ENCODE data around the gene ETV6. TPM values are rescaled to one million over a fixed set of nuclear protein-coding genes. Genes with fewer than 3 reads are reported as not detected.
A peak's percentile ranks its signal among the peaks of the same experiment; 100 is the strongest.

Gene ETV6
- total RNA-seq, 3 donors from 2014 or later = 17.8 to 58.7 (median 45.2) TPM

DNA sequence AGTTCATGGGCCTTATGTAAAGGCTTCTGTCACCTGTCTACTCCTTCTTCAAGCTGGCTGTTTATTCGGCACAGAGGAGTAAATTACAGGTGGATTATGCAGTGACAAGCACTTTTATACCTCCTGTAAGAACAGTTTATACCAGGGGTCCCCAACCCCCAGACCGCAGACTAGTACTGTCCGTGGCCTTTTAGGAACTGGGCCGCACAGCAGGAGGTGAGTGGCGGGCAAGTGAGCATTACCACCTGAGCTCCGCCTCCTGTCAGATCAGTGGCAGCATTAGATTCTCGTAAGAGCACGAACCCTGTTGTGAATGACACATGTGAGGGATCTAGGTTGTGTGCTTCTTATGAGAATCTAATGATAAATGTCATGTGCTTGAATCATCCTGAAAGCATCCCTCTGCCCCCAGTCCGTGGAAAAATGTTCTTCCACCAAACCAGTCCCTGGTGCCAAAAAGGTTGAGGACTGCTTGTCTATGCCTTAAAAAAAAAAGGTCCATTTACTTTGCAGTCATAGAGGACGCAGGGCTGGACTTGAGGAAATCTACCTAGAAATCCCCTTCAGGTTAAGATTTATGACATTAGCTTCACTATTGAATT is 78.8 kb downstream of the ETV6 start:
- peaks cover 0 to 35% of the 10 kb centered on the region in 2 donors for H3K4me1 ChIP-seq
- peak overlapping the region; percentile 88 to 89 for H3K27ac ChIP-seq

DNA sequence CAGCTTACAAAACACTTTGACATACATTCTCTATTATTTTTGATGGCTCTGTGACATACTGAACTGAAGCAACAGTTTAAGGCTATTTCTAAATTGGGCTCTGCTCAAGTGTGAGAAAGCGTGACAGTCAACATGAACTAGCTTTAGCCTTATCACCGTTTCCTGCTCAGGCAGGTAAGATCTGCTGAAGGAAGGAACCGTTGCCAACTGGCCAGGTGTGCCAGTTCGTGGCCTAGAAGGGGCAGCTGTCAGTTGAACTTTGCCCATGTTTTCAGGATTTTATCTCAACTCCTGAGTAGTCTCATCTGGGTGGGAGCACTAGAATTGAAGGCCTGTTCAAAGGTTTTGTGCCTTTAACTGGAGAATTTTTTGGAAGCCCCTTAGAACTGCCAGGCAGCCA is 79.5 kb downstream of the ETV6 start:
- TF ChIP-seq, protein P1, sequence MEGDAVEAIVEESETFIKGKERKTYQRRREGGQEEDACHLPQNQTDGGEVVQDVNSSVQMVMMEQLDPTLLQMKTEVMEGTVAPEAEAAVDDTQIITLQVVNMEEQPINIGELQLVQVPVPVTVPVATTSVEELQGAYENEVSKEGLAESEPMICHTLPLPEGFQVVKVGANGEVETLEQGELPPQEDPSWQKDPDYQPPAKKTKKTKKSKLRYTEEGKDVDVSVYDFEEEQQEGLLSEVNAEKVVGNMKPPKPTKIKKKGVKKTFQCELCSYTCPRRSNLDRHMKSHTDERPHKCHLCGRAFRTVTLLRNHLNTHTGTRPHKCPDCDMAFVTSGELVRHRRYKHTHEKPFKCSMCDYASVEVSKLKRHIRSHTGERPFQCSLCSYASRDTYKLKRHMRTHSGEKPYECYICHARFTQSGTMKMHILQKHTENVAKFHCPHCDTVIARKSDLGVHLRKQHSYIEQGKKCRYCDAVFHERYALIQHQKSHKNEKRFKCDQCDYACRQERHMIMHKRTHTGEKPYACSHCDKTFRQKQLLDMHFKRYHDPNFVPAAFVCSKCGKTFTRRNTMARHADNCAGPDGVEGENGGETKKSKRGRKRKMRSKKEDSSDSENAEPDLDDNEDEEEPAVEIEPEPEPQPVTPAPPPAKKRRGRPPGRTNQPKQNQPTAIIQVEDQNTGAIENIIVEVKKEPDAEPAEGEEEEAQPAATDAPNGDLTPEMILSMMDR (IDR thresholded peaks at IDR 0.05) = no peak
- TF ChIP-seq POLR2A (IDR thresholded peaks at IDR 0.05) (no peak), POLR2AphosphoS5 (IDR thresholded peaks at IDR 0.05) (no peak)
- DNase-seq (ENCODE audit: low spot score in 2 of 2) = no peak
- H3K27me3 ChIP-seq = no peaks in the 10 kb centered on the region
- intact Hi-C loops (cut with DNase I; ENCODE audit: low total_unique reads) = loop anchor here (10.0 kb wide), 1 partner anchor 74 kb away; no protein-coding TSS in a partner anchor
- peaks cover 0 to 32% of the 10 kb centered on the region in 2 donors for H3K4me1 ChIP-seq
- no peaks in the 10 kb centered on the region for H3K36me3 ChIP-seq
- H3K9me3 ChIP-seq = no peaks in the 10 kb centered on the region
- peak overlapping the region; percentile 88 to 89 for H3K27ac ChIP-seq
- no peak overlapping the region for H3K4me3 ChIP-seq

More for the DNA sequence above, 78.8 kb downstream of the ETV6 start:
- H3K36me3 ChIP-seq = no peaks in the 10 kb centered on the region
- no peaks in the 10 kb centered on the region for H3K27me3 ChIP-seq
- H3K9me3 ChIP-seq = no peaks in the 10 kb centered on the region
- no peak overlapping the region for H3K4me3 ChIP-seq
- TF ChIP-seq, protein P1 (IDR thresholded peaks at IDR 0.05) = no peak
- TF ChIP-seq POLR2A (IDR thresholded peaks at IDR 0.05) (no peak), POLR2AphosphoS5 (IDR thresholded peaks at IDR 0.05) (no peak)
- DNase-seq (ENCODE audit: low spot score in 2 of 2) = no peak
- intact Hi-C loops (cut with DNase I; ENCODE audit: low total_unique reads) = loop anchor here (10.0 kb wide), 1 partner anchor 73 kb away; no protein-coding TSS in a partner anchor

DNA sequence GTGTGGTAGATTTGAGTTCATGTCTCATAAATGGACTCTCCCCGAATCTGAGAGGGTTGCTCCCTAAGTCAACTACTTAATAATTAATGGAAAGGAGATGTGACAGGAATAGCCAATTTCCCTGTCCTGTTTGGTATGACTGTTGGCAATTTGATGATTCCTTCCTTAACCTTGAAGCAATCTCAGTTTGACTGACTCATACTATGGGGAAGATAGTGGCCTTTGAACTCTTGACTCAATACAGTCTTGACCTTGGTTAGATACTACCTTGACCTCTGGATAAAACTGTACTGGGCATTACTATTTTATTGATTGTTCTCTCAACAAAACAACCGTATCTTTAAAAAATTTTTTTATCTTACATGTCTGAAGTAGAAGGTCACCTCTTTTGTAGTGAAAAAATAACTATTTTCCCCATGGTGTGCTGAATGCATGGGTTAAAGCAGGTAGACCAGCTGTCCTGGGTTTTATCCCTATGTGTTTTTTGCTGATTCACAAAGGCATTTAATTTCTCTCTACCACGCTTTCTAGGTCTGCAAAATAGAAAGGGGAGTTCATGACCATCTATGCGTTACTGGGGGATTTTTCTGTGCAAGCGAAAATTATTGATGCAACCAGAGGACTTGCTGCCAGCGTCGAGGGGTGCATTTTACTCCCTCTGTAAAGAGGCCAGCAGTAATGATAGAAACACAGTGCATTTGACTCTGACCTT is 80.1 kb downstream of the ETV6 start:
- Histone ChIP-seq H3K4me1 (peaks cover 0 to 26% of the 10 kb centered on the region in 2 donors), H3K27ac (peak overlapping the region; percentile 88 to 89), H3K36me3 (no peaks in the 10 kb centered on the region), H3K27me3 (no peaks in the 10 kb centered on the region), H3K4me3 (no peak overlapping the region), H3K9me3 (no peaks in the 10 kb centered on the region)
- no peak for TF ChIP-seq POLR2A (IDR thresholded peaks at IDR 0.05)
- no peak for TF ChIP-seq POLR2AphosphoS5 (IDR thresholded peaks at IDR 0.05)
- TF ChIP-seq, protein P1 (IDR thresholded peaks at IDR 0.05) = no peak
- intact Hi-C loops (cut with DNase I; ENCODE audit: low total_unique reads) = loop anchor here (10.0 kb wide), 1 partner anchor 75 kb away; no protein-coding TSS in a partner anchor
- DNase-seq (ENCODE audit: low spot score in 2 of 2) = no peak

DNA sequence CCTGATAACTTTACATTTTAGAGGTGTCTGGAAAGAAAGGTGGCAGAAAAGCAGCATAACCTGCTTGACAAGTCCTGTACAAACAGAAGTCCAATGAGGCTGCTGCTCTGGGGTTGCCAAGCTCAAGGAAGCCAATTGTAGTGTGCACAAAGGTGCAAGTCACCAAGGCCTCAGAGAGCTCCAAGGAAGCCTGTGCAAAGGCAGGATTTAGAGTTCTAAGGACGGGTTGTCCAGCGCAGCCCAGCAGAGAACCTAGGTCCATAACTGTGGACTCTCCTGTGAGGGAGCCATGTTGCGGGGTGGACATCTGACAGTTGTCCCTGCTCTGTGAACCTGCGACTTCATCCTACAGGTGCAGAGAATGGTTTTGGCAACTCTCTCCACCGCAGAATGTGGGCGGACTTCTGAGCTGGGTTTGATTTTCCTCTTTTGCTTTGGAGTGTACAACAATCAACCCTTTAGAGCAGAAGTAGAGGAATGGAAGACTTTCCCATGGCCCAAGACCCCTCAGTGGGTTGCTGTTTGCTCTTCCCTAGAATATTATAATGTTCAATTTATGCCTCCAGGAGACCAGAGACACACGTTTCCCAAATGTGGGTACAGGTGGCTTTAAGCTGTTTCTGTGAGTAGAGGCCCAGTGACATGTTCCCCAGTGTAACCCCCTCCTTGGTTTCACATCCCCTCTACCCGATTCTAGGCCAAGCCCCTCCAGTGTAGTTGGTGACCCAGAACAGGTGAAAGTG is 81.0 kb downstream of the ETV6 start:
- no peak for TF ChIP-seq POLR2A (IDR thresholded peaks at IDR 0.05)
- TF ChIP-seq, protein P1 (IDR thresholded peaks at IDR 0.05) = no peak
- peak in 2 of 3 donors; percentile 32 to 45 for TF ChIP-seq POLR2AphosphoS5 (IDR thresholded peaks at IDR 0.05)
- H3K36me3 ChIP-seq = no peaks in the 10 kb centered on the region
- H3K4me1 ChIP-seq = peaks cover 0 to 23% of the 10 kb centered on the region in 2 donors
- intact Hi-C loops (cut with DNase I; ENCODE audit: low total_unique reads) = no loop called here
- peak; percentile 58 to 77 for DNase-seq (ENCODE audit: low spot score in 2 of 2)
- no peaks in the 10 kb centered on the region for H3K9me3 ChIP-seq
- no peak overlapping the region for H3K4me3 ChIP-seq
- no peaks in the 10 kb centered on the region for H3K27me3 ChIP-seq
- H3K27ac ChIP-seq = peak overlapping the region; percentile 88 to 89
